ENCODE results near the gene MAST2. TPM values are rescaled to one million over a fixed set of nuclear protein-coding genes. Genes with fewer than 3 reads are reported as not detected.
"Not testable (repeated sequence)": the region's sequence is repeated elsewhere in the genome, so short reads cannot be mapped to it uniquely, and the experiment has no call there.

MAST2 gene
- total RNA-seq, 2 donors from 2014 or later = 31.8 to 73.2 TPM

GRCh38 chr1:46036894-46037839 lies 233.8 kb downstream of the MAST2 start:
- Mint-ChIP-seq H3K36me3 (no peaks in the 10 kb centered on the region), H3K27me3 (no peaks in the 10 kb centered on the region)
- peak; percentile 57 to 74 for ATAC-seq

DNA sequence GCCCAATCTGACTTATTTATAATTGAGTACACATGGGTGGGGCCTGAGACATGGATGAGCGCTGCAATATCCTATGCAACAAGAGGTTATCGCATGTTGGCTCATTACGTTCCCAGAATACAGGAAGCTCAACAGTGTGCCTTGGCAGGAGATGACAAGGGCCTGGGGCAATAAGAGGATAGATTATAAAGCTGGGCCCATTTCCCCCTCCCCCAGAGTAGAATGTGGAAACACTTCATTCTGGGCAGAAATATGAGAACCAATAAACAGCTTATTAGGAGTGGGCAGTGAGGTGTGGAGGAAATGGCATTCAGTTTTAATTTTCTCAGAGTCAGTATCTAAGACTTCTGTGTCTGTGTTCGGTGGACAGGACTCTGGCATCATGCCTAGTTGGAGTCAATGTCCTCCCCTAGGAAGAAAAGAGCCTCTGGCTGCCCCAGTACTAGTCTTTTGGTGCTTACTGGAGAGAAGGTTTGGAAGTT lies 236.2 kb downstream of the MAST2 start:
- Mint-ChIP-seq H3K36me3 (no peaks in the 10 kb centered on the region), H3K9me3 (no peaks in the 10 kb centered on the region), H3K27ac (no peak overlapping the region), H3K4me3 (no peak overlapping the region), H3K4me1 (ENCODE audit: low read depth in 2 of 2) (peaks cover 7 to 9% of the 10 kb centered on the region in 2 donors), H3K27me3 (no peaks in the 10 kb centered on the region)
- no peak for DNase-seq (ENCODE audit: low spot score)
- no peak for ATAC-seq

More at GRCh38 chr1:46036894-46037839, 233.8 kb downstream of the MAST2 start:
- Mint-ChIP-seq H3K4me3 (no peak overlapping the region), H3K27ac (no peak overlapping the region), H3K4me1 (ENCODE audit: low read depth in 2 of 2) (no peaks in the 10 kb centered on the region), H3K9me3 (no peaks in the 10 kb centered on the region)
- DNase-seq (ENCODE audit: low spot score) = peak; percentile 78

GRCh38 chr1:46041551-46041950 lies 238.1 kb downstream of the MAST2 start:
- Mint-ChIP-seq H3K4me1 (ENCODE audit: low read depth in 2 of 2) (peaks cover 9% of the 10 kb centered on the region in 2 donors), H3K27me3 (no peaks in the 10 kb centered on the region), H3K36me3 (no peaks in the 10 kb centered on the region), H3K27ac (no peak overlapping the region), H3K4me3 (no peak overlapping the region), H3K9me3 (no peaks in the 10 kb centered on the region)
- DNase-seq (ENCODE audit: low spot score) (no peak), ATAC-seq (no peak)

- H3K27ac Mint-ChIP-seq = no peak overlapping the region
- peaks cover 9% of the 10 kb centered on the region in 2 donors for H3K4me1 Mint-ChIP-seq (ENCODE audit: low read depth in 2 of 2)
- H3K27me3 Mint-ChIP-seq = no peaks in the 10 kb centered on the region
- no peak for ATAC-seq
- no peaks in the 10 kb centered on the region for H3K36me3 Mint-ChIP-seq
- H3K9me3 Mint-ChIP-seq = no peaks in the 10 kb centered on the region
- DNase-seq (ENCODE audit: low spot score) = no peak
- no peak overlapping the region for H3K4me3 Mint-ChIP-seq
These were observed 238.6 kb downstream of the MAST2 start for GRCh38 chr1:46041974-46042373.

DNA sequence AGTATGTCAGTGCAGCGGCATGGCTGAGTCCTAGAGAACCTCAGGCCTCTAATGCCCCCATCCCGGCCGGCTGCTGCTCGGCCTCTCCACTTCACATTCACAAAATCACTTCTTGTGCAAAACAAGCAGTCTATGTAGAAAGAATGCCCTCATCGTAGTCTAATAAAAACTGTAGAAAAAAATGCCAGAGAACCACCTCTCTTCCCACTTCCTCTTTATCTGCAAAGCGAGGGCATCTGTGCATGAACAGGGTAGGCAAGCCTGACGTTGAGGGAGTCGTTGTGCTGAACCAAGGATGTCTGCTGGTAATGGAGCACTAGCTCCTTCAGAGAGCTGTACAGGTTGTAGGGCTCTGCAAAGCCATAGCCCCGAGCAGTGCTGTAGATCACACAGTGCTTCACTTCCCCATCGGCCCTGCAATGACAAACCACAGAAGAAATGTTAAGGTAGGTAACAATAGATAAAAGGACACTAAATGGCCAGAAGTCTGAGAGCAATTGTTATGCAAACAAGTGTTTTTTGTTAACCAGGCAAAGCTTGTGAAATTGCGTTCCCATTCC lies 240.1 kb downstream of the MAST2 start:
- ATAC-seq (no peak), DNase-seq (ENCODE audit: low spot score) (no peak)
- H3K27ac Mint-ChIP-seq = no peak overlapping the region
- no peaks in the 10 kb centered on the region for H3K36me3 Mint-ChIP-seq
- no peaks in the 10 kb centered on the region for H3K9me3 Mint-ChIP-seq
- H3K27me3 Mint-ChIP-seq = no peaks in the 10 kb centered on the region
- no peak overlapping the region for H3K4me3 Mint-ChIP-seq
- peaks cover 9% of the 10 kb centered on the region in 2 donors for H3K4me1 Mint-ChIP-seq (ENCODE audit: low read depth in 2 of 2)

DNA sequence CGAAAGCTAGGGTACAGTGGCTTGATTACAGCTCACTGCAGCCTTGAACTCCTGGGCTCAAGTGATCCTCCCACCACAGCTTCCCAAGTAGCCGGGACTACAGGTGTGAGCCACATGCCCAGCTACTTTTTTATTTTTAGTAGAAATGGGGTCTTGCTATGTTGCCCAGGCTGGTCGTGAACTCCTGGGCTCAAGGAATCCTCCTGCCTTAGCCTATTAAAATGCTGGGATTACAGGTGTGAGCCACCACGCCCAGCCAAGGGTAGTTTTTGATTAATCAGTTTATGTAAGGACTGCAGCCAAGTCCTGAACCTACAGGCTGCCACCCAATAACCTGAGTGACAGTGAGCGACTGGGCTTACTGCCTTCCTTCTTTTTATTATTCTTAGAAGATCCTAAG lies 240.7 kb downstream of the MAST2 start:
- Mint-ChIP-seq H3K27ac (no peak overlapping the region), H3K36me3 (no peaks in the 10 kb centered on the region), H3K4me3 (no peak overlapping the region), H3K4me1 (ENCODE audit: low read depth in 2 of 2) (peaks cover 9% of the 10 kb centered on the region in 2 donors), H3K27me3 (no peaks in the 10 kb centered on the region), H3K9me3 (no peaks in the 10 kb centered on the region)
- ATAC-seq = no peak
- DNase-seq (ENCODE audit: low spot score) = no peak

DNA sequence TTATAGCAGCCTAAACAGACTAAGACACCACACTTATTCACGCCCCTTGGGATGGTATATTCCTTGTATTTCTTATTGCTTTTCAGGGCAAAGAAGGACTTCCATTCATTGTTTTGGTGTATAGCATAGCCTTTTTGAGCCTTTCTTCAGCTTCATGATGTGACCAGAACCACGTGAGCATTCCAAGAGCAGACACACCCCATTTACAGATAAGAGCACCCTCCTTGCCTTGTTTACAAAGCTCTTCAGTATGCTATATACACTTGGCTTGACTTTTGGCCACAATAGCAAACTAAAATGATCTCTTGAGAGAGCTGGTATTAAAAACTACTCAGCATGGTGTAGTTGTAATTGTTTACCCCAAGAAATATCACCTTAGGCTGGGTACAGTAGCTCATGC lies 250.3 kb downstream of the MAST2 start:
- no peak overlapping the region for H3K27ac Mint-ChIP-seq
- no peak for ATAC-seq
- H3K27me3 Mint-ChIP-seq = no peaks in the 10 kb centered on the region

GRCh38 chr1:46056325-46056724 lies 252.9 kb downstream of the MAST2 start:
- no peaks in the 10 kb centered on the region for H3K9me3 Mint-ChIP-seq
- ATAC-seq (no peak), DNase-seq (ENCODE audit: low spot score) (no peak)
- no peak overlapping the region for H3K27ac Mint-ChIP-seq
- H3K4me3 Mint-ChIP-seq = no peak overlapping the region
- no peaks in the 10 kb centered on the region for H3K27me3 Mint-ChIP-seq
- peaks cover 0 to 3% of the 10 kb centered on the region in 2 donors for H3K4me1 Mint-ChIP-seq (ENCODE audit: low read depth in 2 of 2)
- peaks cover 9% of the 10 kb centered on the region for H3K36me3 Mint-ChIP-seq

More for the DNA sequence above, 250.3 kb downstream of the MAST2 start:
- peaks cover 4% of the 10 kb centered on the region for H3K36me3 Mint-ChIP-seq
- no peak for DNase-seq (ENCODE audit: low spot score)
- H3K4me3 Mint-ChIP-seq = no peak overlapping the region
- no peaks in the 10 kb centered on the region for H3K9me3 Mint-ChIP-seq
- no peaks in the 10 kb centered on the region for H3K4me1 Mint-ChIP-seq (ENCODE audit: low read depth in 2 of 2)

DNA sequence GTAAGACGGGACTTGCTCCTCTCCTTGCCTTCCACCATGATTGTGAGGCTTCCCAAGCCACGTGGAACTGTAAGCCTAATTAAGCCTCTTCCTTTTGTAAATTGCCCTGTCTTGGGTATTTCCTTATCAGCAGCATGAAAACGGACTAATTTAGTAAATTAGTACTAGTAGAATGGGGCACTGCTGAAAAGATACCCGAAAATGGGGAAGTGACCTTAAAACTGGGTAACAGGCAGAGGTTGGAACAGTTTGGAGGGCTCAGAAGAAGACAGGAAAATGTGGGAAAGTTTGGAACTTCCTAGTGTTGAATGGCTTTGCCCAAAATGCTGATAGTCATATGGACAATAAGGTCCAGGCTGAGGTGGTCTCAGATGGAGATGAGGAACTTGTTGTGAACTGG lies 253.8 kb downstream of the MAST2 start:
- DNase-seq (ENCODE audit: low spot score); H3K27me3 Mint-ChIP-seq; H3K9me3 Mint-ChIP-seq; ATAC-seq; H3K4me3 Mint-ChIP-seq; H3K4me1 Mint-ChIP-seq (ENCODE audit: low read depth in 2 of 2); H3K27ac Mint-ChIP-seq: not testable (repeated sequence)
- peaks cover 11% of the 10 kb centered on the region for H3K36me3 Mint-ChIP-seq

DNA sequence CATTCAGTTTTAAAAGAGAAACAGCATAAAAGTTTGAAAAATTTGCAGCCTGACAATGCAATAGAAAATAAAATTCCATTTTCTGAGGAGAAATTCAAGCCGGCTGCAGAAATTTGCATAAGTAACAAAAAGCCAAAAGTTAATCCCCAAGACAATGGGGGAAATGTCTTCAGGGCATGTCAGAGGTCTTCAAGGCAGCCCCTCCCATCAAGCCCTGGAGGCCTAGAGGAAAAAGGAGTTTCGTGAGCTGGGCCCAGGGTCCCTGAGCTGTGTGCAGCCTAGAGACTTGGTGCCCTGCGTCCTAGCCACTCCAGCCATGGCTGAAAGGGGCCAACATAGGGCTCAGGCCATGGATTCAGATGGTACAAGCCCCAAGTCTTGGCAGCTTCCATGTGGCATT lies 254.4 kb downstream of the MAST2 start:
- H3K36me3 Mint-ChIP-seq = peaks cover 11% of the 10 kb centered on the region
- no peak overlapping the region for H3K4me3 Mint-ChIP-seq
- H3K4me1 Mint-ChIP-seq (ENCODE audit: low read depth in 2 of 2) = peaks cover 4 to 7% of the 10 kb centered on the region in 2 donors
- H3K9me3 Mint-ChIP-seq = no peaks in the 10 kb centered on the region
- no peaks in the 10 kb centered on the region for H3K27me3 Mint-ChIP-seq
- no peak overlapping the region for H3K27ac Mint-ChIP-seq
- ATAC-seq (no peak), DNase-seq (ENCODE audit: low spot score) (no peak)

- Mint-ChIP-seq H3K4me1 (ENCODE audit: low read depth in 2 of 2) (peaks cover 14 to 15% of the 10 kb centered on the region in 2 donors), H3K9me3 (no peaks in the 10 kb centered on the region), H3K27ac (no peak overlapping the region), H3K27me3 (no peaks in the 10 kb centered on the region), H3K36me3 (peaks cover 11% of the 10 kb centered on the region), H3K4me3 (no peak overlapping the region)
- DNase-seq (ENCODE audit: low spot score) (no peak), ATAC-seq (no peak)
These were observed 255.5 kb downstream of the MAST2 start for GRCh38 chr1:46058936-46059335.

GRCh38 chr1:46061146-46061545 lies 257.7 kb downstream of the MAST2 start:
- H3K27ac Mint-ChIP-seq = peak overlapping the region; percentile 27 to 91
- peaks cover 11% of the 10 kb centered on the region for H3K36me3 Mint-ChIP-seq
- no peak overlapping the region for H3K4me3 Mint-ChIP-seq
- peaks cover 18 to 28% of the 10 kb centered on the region in 2 donors for H3K4me1 Mint-ChIP-seq (ENCODE audit: low read depth in 2 of 2)
- no peaks in the 10 kb centered on the region for H3K27me3 Mint-ChIP-seq
- ATAC-seq (no peak), DNase-seq (ENCODE audit: low spot score) (no peak)
- H3K9me3 Mint-ChIP-seq = no peaks in the 10 kb centered on the region

DNA sequence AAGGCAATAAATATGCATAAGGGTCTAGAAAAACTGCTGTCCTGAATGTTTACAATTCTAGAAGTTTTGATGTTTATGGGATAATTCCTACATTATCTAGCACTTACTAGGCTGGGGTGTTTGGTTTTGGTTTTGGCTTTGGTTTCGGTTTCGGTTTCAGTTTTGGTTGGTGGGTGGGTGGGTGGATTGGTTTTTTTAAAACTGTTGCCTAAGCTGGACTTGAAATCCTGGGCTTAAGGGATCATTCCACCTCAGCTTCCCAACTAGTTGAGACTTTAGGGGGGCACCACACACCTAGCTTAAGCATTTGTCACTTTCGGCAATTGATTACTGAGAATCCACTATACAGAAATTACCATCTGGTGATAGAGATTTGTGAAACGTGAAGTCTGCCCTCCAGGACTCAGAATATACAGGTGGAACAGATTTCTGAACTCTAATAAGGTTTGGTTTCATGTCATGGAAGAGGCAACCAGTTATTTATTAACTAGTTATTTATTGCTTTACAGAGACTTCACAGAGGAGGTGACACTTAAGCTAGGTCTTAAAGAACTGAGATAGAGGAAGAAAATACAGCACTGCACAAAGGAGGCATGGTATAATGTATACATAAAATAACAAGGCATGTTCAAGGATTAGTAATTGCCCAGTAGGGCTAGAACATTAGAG lies 259.4 kb downstream of the MAST2 start:
- H3K4me1 Mint-ChIP-seq (ENCODE audit: low read depth in 2 of 2) = peaks cover 18 to 28% of the 10 kb centered on the region in 2 donors
- no peaks in the 10 kb centered on the region for H3K27me3 Mint-ChIP-seq
- peak; percentile 78 for DNase-seq (ENCODE audit: low spot score)
- peak; percentile 74 to 89 for ATAC-seq
- no peaks in the 10 kb centered on the region for H3K9me3 Mint-ChIP-seq
- H3K4me3 Mint-ChIP-seq = peak overlapping the region; percentile 24
- peak overlapping the region; percentile 27 to 91 for H3K27ac Mint-ChIP-seq
- peaks cover 7% of the 10 kb centered on the region for H3K36me3 Mint-ChIP-seq

- ATAC-seq (no peak), DNase-seq (ENCODE audit: low spot score) (no peak)
- Mint-ChIP-seq H3K27me3 (no peaks in the 10 kb centered on the region), H3K4me1 (ENCODE audit: low read depth in 2 of 2) (peaks cover 18 to 28% of the 10 kb centered on the region in 2 donors), H3K27ac (peak overlapping the region in 1 of 2 donors; percentile 22), H3K9me3 (no peaks in the 10 kb centered on the region), H3K4me3 (peak overlapping the region; percentile 47), H3K36me3 (peaks cover 7% of the 10 kb centered on the region)
These were observed 261.3 kb downstream of the MAST2 start for GRCh38 chr1:46064708-46065107.

Data from natural killer cell treated with Interleukin-12 subunit alpha and Interleukin-12 subunit beta and Interleukin-15 and Interleukin-18, amount 100 ng/mL, for 72 hours (primary cell).